ENCODE data around the gene C18orf32.
"Not testable (repeated sequence)": the region's sequence is repeated elsewhere in the genome, so short reads cannot be mapped to it uniquely, and the experiment has no call there.

DNA sequence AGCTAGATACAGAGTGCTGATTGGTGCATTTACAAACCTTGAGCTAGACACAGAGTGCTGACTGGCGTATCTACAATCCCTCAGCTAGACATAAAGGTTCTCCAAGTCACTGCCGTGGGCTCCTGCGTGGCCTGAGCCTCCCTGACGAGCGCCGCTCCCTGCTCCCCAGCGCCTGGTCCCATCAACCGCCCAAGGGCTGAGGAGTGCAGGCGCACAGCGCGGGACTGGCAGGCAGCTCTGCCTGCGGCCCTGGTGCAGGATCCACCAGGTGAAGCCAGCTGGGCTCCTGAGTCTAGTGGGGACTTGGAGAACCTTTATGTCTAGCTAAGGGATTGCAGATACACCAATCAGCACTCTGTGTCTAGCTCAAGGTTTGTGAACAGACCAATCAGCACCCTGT lies 34.5 kb downstream of the C18orf32 start:
- TF ChIP-seq, protein P1, sequence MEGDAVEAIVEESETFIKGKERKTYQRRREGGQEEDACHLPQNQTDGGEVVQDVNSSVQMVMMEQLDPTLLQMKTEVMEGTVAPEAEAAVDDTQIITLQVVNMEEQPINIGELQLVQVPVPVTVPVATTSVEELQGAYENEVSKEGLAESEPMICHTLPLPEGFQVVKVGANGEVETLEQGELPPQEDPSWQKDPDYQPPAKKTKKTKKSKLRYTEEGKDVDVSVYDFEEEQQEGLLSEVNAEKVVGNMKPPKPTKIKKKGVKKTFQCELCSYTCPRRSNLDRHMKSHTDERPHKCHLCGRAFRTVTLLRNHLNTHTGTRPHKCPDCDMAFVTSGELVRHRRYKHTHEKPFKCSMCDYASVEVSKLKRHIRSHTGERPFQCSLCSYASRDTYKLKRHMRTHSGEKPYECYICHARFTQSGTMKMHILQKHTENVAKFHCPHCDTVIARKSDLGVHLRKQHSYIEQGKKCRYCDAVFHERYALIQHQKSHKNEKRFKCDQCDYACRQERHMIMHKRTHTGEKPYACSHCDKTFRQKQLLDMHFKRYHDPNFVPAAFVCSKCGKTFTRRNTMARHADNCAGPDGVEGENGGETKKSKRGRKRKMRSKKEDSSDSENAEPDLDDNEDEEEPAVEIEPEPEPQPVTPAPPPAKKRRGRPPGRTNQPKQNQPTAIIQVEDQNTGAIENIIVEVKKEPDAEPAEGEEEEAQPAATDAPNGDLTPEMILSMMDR (IDR thresholded peaks at IDR 0.05), result not testable (repeated sequence)
- not testable (repeated sequence) for TF ChIP-seq POLR2A (IDR thresholded peaks at IDR 0.05)

All from transverse colon (tissue), 3 donors.